Gastroesophageal sphincter (tissue), 2 donors: ENCODE measurements around the gene SHBG.

Experiments
- EP300 ChIP-seq: sonication (generic); formaldehyde crosslinking; IDR thresholded peaks from one replicate; pipeline ENCODE4 v1.6.1; 2017; ENCODE audit warnings: antibody characterized with exemption, mild to moderate bottlenecking
- POLR2A ChIP-seq, 2 donors: fragments of 450-650 bp; IDR thresholded peaks; one replicate each; pipeline ENCODE4 v1.6.1; 2017; ENCODE audit warnings: antibody characterized with exemption in 2 of 2, mild to moderate bottlenecking in 2 of 2, moderate library complexity in 1 of 2

DNA sequence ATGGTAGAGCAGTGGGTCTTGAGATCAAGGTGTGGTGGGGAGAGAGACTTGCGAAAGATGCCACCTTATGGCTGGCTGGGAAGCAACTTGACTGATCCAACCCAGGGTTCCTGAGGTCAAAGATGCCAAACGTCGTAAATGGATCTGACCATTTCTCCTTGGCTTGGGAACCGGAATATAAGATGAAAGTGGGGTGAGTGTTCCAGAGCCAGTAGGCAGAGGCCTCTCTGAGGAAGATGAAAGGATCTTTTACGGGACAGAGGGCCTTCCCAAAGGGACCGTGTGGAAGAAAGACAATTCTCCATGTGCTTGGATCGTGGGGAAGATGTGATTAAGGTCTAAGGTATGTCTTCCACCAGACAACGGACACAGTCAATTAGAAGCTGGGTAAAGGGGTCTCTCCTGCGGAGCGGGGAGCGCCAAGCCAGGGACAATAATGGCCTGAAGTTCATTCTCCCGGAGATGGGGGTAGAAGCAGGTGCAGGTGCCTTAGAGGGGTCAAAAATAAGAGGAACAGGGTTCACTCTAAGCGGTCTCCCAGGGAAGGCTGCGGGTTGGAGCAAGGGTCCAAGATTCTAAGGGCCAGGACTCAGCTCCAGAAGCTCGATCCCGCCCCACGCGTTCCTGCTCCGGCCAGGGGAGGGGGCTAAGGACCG, 16.0 kb upstream of the SHBG start:
- TF ChIP-seq POLR2A (IDR thresholded peaks at IDR 0.05) (no peak), EP300 (no peak)
